GM19025 (cell line): ENCODE data around the gene KAZN.

Experiments used
- ATAC-seq: cut with Tn5 transposase; IDR thresholded peaks from one replicate; pipeline ENCODE4 v1.9.1; 2021; ENCODE audit warnings: mild to moderate bottlenecking, low read depth, moderate library complexity; ENCODE audit not compliant: unreplicated experiment

Gene KAZN

DNA sequence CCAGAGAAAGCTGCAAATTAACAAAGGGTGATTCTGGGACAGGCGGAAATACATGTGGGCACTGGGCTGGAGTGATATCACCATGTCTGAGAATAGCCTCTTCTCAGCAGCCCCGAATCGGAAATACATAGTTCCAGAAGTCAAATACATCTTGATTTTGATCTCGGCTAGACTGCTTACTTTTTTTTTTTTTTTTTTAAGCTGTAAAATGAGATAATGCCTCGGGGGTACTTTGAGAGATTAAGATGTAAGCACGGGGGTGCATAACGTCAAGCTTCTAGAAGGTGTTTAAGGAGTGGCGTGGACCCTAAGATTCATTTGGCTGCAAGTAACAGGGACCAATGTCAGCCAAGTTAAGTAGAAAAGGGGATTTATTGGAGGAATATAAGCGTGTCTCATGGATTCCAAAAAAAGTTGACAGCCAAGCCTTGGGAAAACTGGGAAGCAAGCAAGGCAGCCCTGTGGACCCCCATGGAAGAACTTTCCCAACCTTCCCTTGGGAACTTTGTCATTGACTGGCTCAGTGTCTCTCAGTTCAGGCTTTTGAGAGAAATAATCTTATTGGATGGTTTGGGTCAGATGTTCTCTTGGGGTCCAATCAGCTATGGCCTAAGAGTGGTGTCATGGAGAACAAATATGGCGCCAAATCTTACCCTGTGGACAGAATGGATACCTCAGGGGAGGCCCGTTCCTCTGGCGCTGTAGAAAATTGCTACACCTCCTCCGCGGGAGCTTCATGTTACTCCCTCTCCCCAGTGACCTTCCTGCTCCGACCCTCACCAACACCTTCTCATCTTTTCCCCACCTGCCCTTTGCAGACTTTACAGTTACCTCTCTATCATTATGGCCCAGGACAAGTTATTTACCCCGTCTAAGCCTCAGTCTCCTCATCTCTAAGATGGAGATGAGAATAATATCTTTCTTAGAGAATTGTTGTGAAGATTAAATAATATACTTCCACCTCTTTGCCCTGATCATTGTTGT lies 186.6 kb downstream of the KAZN start:
- ATAC-seq: no peak

DNA sequence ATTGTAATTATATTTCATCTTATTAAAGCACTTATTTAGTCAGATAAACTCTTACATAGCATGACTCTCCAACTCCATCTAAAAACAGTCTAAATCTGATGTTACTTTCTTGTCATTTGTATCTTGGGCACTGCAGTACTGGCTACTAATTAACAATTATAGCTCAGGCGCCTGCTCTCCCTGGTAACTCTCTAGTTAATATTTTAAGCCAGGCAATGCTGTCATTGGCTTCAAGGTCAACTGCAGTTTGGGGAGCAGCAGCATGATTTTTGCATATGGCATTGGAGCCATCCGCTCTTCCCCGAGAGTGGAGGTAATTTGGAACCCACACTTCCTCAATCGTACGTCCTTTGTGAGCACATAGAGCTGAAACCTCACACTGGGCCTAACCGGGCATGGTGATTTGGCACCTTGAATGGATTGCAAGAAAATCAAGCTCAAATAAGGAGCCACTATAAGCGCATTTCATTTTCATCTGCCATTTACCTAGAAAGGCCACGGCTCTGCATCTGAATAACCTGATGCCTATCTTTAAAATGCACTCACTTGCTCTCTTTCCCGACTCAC lies 187.7 kb downstream of the KAZN start:
- no peak for ATAC-seq

DNA sequence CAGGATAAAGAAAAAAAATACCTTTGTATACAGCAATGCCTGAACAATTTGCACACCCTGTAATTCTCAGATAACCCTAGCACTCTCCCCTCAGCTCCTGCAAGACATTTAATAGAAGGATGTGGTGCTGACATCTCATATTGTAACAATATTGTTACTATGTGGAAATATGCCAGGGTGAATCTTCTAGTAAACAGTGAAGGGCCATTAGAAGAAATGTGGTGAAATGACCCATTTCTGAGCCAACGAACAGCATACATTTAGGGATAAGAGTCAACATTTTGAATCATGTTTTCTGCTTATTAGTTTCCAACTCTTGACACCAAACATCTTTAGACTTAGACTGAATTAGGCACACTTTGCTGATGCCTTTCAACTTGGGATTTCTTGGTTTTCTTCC lies 188.2 kb downstream of the KAZN start:
- ATAC-seq: no peak

DNA sequence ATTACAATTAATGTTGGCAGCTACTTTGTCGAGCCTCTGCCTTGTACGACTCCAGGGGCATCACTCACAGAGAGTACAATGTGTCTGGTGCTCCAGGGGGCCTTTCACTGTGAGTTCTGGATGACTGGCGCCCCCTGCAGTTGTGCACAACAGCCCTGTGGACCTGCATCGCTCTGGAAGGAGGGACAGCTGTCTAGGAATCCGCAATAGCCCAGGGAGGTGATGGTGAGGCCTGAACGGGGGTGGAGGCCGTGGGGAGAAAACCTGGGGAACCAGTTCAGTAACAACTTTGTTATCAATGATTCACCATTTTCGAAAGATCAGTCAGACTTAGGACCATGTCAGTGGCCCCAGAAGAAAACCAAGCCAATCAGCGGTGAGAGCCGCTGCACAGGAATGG lies 189.1 kb downstream of the KAZN start:
- ATAC-seq: no peak

DNA sequence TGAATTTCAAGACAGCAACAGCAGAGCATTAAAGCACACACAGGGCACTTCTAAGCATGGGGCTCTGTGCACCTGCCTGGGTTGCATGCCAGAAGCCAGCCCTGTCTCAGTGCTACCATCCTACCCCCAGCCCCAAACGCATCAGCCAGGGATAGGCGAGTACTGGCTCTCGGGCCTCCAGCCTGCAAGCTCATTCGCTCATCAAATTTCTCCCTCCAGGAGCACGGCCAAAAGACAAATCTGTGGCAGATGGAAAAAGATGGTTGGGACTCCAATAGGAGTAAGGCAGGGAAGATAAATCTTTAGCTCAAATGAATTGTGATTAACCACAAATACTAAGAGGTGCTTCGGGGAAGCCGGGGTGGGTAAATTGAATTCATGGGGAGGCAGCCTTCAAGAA lies 189.6 kb downstream of the KAZN start:
- ATAC-seq: no peak

DNA sequence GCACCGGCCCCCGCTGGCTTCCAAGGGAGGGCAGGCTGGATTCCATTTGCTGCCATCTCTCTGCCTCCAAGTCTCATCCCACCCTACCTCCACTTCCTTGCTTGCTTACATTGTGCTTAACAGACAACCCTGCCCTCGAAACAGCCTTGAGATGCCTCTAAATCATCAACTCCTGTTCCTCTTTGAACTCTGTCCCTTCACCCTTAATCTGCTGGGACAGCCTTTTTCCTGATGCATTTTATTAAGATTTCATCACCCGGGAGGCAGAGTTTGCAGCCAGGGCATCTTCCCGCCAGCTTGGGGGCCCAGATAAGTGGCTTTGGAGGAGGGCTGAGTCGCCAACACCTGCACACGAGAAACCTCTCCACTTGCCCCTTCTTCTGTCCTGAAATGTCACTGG lies 192.5 kb downstream of the KAZN start:
- ATAC-seq: no peak

DNA sequence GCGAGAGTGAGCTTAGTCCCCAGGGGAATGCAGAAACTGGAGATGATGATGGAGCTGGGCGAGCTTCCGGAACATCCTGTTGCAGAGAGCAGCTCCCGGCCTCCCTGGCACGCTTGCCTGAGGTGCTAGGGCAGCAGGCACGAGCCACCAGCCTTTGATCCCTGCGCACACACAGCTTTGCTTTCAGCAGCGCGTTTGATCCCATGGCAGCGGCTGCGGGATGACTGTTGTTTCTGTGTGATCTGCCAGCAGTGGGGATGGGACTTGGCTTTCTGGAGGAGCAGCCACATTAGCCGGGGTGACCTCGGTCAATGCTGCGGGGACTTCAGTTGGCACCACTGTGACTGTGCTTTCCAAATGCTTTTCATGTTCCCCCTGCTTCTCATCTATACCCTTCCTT lies 193.2 kb downstream of the KAZN start:
- no peak for ATAC-seq

DNA sequence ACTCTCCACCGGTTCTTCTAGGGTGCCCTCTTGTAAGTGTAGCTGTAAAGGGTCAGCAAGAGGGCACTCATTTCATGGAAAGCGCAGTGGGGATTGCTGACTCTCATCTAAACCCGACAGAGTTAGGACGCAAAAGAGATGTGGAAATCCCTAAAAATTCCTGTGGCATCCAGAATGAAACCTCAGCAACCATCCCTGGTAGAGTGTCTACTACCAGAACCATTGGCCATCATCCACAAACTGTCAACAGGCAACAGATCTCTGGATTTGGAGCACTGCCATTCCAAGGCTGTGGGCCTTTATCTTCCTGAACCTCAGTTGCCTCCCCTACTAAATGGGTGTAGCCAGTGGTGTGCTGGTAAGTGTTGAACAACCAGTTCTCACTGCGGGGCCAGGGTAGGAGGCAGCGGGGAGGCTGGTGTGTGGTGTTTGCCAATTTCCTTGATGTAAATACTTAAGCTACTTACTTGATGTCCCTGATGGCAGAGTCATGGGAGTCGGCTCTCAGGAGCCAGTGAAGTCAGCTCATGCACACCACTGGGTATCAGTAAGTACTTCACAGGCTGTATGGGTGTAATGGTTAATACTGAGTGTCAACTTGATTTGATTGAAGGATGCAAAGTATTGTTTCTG lies 195.8 kb downstream of the KAZN start:
- ATAC-seq: no peak

DNA sequence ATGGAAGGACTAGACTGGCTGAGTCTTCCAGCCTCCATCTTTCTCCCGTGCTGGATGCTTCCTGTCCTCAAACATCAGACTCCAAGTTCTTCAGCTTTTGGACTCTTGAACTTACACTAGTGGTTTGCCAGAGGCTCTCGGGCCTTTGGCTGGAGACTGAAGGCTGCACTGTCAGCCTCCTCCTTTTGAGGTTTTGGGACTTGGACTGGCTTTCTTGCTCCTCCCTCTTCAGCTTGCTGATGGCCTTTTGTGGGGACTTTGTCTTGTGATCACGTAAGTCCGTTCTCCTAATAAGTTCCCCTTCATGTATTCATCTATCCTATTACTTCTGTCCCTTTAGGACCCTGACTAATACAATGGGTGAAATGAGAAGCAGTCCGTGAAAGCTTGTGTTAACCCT lies 196.4 kb downstream of the KAZN start:
- no peak for ATAC-seq

DNA sequence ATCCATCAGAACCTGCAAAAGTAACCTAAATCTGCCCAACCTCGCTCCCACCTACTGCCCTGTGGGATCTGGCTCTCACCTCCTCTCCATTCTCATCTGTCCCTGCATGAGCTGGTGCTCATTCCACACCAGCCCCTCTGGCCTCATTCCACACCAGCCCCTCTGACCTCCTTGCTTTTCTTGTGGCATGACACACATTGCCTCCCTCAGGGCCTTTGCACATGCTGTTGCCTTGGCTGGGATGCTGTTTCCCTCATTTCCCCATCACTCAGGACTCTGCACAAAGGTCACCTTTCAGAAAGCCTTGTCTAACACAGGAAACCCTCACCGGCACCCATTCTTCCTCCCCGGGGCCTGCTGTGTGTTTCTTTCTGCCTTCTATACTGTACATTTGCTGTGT lies 197.1 kb downstream of the KAZN start:
- ATAC-seq: no peak

DNA sequence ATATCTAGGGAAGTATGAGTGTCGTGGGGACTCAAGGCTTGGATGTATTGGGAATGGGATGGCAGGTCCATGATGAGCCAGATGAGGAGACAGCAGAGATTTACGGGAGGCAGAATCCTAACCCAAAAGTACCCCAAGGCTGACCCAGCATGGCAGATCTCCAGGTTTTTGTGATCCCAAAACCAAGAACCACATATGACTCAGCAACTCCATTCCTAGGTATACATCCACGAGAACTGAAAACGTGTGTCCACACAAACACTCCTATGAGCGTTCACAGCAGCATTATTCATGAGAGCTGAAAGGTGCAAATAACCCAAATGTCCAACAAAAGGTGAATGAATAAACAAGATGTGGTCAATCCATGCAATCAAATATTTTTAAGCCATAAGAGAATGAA lies 201.5 kb downstream of the KAZN start:
- ATAC-seq: no peak

DNA sequence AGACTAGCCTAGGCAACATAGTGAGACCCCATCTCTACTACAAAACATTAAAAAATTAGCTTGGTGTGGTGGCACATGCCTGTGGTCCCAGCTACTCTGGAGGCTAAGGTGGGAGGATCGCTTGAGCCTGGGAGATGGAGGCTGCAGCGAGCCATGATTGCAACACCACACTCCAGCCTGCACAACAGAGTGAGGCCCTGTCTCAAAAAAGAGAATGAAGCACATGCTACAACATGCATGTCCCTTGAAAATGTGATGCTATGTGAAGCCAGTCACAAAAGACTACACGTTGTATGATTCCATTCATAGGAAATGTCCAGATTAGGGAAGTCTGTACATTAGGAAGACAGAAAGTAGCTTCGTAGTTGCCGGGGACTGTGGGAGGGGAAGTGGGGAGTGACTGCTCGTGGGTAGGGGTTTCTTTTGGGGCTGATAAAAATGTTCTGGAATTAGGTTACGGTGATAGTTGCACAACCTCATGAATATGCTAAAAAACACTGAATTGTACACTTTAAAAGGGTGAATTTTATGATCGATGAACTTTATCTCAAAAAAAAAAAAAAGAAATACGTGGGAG lies 202.1 kb downstream of the KAZN start:
- no peak for ATAC-seq

DNA sequence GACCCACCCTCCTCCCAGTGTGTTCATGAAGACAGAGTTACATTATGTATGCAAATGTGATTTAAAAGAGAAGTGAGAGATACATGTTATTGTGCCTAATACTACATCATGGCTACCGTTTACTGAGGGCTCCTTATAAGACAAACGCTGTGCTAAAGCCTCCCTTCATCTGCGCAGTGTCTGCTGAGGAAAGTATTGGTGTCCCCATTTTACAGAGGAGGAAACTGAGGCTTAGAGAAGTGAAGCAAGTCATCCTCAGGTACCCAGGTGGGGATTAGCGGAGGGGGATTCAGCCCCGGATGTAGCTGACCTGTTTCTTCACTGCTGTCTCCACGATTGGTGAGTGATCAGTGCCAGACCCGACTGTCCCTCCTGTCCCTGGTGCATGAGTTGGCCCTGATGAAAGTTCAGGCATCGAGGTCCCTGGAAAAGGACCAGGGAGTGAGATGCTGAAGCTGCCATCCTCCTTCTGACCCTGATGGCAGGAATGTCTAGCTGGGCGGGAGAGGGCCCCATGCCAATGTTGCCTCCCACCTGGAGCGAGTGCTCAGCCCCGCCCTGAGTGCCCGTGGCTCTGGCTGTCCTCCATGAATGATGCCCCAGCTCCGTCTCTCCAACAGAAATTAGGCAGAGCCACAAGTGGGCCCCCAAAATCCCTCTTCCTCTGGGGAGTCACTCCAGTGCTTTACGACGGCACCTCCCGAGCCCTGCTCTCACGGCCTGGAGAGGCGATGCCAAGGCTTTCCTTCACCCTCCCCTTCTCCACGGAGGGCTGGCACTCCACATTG lies 204.7 kb downstream of the KAZN start:
- ATAC-seq: no peak

DNA sequence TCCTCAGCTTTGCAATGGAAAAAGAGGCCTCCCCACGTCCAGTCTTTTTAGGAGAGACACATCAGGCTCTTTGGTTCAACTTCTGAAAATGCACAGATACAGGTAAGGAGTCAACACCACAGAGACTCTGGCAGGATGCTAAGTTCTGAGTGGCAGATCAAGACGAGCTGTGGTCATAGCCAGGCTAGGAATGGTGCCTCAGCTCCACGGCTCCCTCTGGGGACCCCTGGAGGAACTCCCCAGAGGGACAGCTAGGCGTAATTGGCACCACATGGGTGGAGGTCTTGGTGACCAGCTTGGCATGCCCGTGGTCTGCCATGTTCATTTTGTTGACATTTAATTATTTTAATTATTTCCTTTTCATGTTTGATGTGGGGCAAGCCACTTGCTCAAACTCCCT lies 206.1 kb downstream of the KAZN start:
- no peak for ATAC-seq

DNA sequence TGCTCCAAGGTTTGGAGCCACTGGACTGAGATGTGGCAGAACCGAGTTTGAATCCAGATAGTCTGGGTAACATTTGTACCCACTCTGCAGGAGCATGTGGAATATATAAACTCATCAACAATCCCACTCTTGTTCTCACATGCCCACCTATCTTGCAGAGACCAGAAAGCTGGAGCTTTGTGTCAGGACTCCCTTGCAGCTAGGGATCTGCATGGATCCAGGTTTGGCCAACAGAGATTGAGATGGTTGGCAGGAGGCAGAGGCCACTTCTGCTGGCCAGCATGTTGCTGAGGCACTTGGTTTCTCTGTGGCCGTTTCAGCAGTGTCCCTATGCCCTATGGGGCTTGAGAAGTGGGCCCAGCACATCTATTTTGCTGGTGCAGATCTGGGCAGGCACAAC lies 208.3 kb downstream of the KAZN start:
- ATAC-seq: no peak

DNA sequence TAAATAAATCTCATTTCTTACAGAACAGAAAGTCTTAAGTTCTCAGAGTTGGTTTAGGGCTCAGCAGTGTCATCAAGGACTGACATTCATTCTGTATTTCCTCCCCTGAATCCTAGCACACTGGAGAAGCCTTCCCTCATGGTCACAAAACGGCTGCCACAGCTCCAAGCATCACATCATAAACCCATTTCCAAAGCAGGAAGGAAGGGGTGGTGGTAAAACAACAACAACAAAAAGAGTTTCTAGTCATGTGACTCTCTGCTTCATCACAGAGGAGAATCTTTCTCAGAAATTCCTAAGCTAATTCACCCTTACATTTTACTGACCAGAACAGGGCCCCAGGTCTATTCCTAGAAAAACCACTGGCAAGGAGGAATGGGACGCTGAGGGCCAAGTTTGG lies 210.3 kb downstream of the KAZN start:
- no peak for ATAC-seq

DNA sequence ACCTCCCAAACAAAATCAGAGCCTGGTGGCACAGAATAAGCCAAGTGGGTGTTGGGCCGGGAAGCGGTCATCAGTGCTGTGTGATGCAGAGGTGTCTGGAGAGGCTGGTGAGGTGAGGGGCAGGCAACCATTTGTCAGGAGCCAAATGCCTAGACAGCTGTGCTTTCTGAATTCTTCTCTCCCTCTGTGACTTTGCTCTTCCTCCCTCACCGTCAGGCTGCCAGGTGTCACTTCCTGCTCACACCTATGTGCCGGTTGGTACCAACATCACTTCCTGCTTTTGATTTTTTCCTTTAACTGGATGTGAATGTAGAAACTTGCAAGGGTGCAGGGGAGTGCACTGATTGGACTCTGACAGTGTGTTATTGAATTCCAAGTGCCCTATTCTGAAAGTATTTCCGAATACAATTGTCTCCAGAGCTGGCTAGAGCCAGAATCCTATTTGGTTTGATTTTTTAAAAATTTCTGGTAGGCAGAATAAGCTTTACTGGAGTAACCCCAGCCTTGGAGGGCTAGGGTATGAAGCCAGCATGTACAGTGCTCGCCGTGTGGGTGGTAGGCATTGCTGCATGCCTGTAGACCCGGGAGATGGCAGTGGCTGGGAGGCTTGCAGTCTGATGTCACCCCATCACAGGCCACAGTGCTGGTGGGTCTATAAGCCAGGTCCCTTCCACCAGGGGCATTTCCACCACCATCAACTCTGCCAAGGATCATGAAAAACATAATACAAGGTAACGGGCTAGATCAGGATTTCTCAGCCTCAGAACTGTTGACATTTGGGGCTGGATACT lies 210.9 kb downstream of the KAZN start:
- ATAC-seq: no peak

DNA sequence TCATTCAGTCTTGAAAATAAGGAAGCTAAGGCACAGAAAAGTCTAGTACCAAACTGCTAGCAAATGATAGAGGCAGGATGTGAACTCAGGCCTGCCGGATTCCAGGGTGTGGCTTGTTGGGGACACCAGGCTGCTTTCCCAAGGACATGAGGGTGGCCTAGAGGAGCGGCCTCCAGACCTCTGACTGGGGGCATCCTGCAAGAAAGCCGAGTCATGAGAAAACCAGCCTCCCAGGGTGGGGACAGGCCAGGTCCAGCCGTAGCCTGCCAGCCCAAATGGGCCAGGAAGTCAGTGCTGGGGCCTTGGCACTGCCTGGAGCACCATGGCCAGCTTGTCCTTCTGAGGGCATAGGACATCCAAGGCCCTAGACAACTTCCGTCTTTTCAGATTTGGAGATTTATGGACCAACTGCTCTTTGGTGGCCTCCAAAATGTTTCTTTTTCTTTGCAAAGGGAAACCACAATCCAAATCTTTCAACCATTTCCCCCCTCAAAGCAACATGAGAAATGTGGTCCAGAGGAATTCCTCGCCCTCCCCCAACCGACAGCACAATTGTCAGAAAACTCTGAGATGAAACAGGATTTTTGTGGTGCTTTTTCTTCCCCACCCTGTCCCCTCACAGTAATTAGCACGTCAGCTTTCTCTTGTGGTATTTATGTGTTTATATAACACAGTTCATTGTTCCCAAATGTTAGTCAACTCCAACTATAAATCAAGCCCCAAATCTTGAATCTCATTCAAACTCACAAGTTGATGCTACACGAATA lies 212.3 kb downstream of the KAZN start:
- no peak for ATAC-seq

DNA sequence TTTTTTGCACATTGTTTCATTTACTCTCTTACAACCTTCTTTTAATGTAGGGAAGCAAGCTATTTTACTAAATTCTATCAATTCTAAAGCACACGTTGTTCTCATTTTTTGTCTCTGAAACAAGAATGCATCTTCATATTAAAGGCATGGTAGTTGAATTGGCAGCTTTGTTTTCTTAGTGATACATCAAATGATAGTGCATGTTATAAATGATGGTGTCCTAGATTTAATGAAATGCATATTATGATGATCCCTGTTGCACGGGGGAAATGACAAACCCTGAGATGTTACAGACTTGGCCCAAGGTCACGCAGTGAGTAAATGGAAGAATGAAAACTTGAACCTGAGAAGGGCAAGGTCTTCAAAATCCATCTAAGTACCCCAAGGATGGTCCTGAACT lies 213.1 kb downstream of the KAZN start:
- no peak for ATAC-seq
